ENCODE results near the gene IL11RA. TPM values are rescaled to one million over a fixed set of nuclear protein-coding genes. Genes with fewer than 3 reads are reported as not detected.

IL11RA gene
- total RNA-seq, 1 donor from 2014 or later, result 15.4 TPM

GRCh38 chr9:34610434-34611206 is 41.4 kb upstream of the IL11RA start:
- TF ChIP-seq CTCF (conservative IDR thresholded peaks at IDR 0.05), result no peak
- H3K4me1 Mint-ChIP-seq, result peaks cover 27% of the 10 kb centered on the region
- H3K9me3 Mint-ChIP-seq, result no peaks in the 10 kb centered on the region
- no peaks in the 10 kb centered on the region for H3K27me3 Mint-ChIP-seq (ENCODE audit: low read depth)
- H3K36me3 Mint-ChIP-seq (ENCODE audit: low read depth), result no peaks in the 10 kb centered on the region
- H3K27ac Mint-ChIP-seq (ENCODE audit: unreplicated experiment), result no peak overlapping the region
- H3K4me3 Mint-ChIP-seq, result peak overlapping the region; percentile 94
- DNase-seq (ENCODE audit: low read depth, low spot score), result no peak

GRCh38 chr9:34611251-34611810 is 40.7 kb upstream of the IL11RA start:
- Mint-ChIP-seq H3K36me3 (ENCODE audit: low read depth) (no peaks in the 10 kb centered on the region), H3K4me3 (peak overlapping the region; percentile 94), H3K27ac (ENCODE audit: unreplicated experiment) (peak overlapping the region; percentile 96), H3K9me3 (no peaks in the 10 kb centered on the region), H3K4me1 (peaks cover 27% of the 10 kb centered on the region), H3K27me3 (ENCODE audit: low read depth) (no peaks in the 10 kb centered on the region)
- no peak for DNase-seq (ENCODE audit: low read depth, low spot score)
- no peak for TF ChIP-seq CTCF (conservative IDR thresholded peaks at IDR 0.05)

- Mint-ChIP-seq H3K4me3 (peak within 1 kb of the TSS; percentile 94), H3K27me3 (ENCODE audit: low read depth) (no peaks in the 10 kb centered on the region), H3K36me3 (ENCODE audit: low read depth) (no peaks in the 10 kb centered on the region), H3K27ac (ENCODE audit: unreplicated experiment) (peak within 1 kb of the TSS; percentile 96), H3K4me1 (peaks cover 27% of the 10 kb centered on the region), H3K9me3 (no peaks in the 10 kb centered on the region)
- DNase-seq (ENCODE audit: low read depth, low spot score), result peak; percentile 75
- no peak for TF ChIP-seq CTCF (conservative IDR thresholded peaks at IDR 0.05)
These were observed 39.9 kb upstream of the IL11RA start, which contains the start of gene RPP25L for GRCh38 chr9:34611811-34612787. Gene RPP25L, minus strand, starts transcription at chr9:34612097. Its CDS starts 801 bp downstream, at chr9:34611296.

GRCh38 chr9:34612788-34613390 is 39.1 kb upstream of the IL11RA start:
- peak overlapping the region; percentile 78 for H3K27ac Mint-ChIP-seq (ENCODE audit: unreplicated experiment)
- H3K4me3 Mint-ChIP-seq, result peak overlapping the region; percentile 94
- H3K4me1 Mint-ChIP-seq, result peaks cover 27% of the 10 kb centered on the region
- no peaks in the 10 kb centered on the region for H3K36me3 Mint-ChIP-seq (ENCODE audit: low read depth)
- peak; percentile 81 for DNase-seq (ENCODE audit: low read depth, low spot score)
- H3K27me3 Mint-ChIP-seq (ENCODE audit: low read depth), result no peaks in the 10 kb centered on the region
- TF ChIP-seq CTCF (conservative IDR thresholded peaks at IDR 0.05), result peak; percentile 90
- no peaks in the 10 kb centered on the region for H3K9me3 Mint-ChIP-seq

GRCh38 chr9:34615132-34615531 is 36.9 kb upstream of the IL11RA start:
- Mint-ChIP-seq H3K27me3 (ENCODE audit: low read depth) (no peaks in the 10 kb centered on the region), H3K9me3 (no peaks in the 10 kb centered on the region), H3K4me3 (peak overlapping the region; percentile 56), H3K36me3 (ENCODE audit: low read depth) (no peaks in the 10 kb centered on the region), H3K4me1 (peaks cover 36% of the 10 kb centered on the region), H3K27ac (ENCODE audit: unreplicated experiment) (no peak overlapping the region)
- no peak for DNase-seq (ENCODE audit: low read depth, low spot score)
- no peak for TF ChIP-seq CTCF (conservative IDR thresholded peaks at IDR 0.05)
